Neutrophil (primary cell): ENCODE results near the gene AGPAT4.
"Not testable (repeated sequence)": the region's sequence is repeated elsewhere in the genome, so short reads cannot be mapped to it uniquely, and the experiment has no call there.

Source experiments
- H3K27ac ChIP-seq: fragments of 200-600 bp; sonication (generic); 2 replicates; pipeline ENCODE4 v1.5.1; 2016; ENCODE audit warnings: mild to moderate bottlenecking, moderate library complexity
- H3K27me3 ChIP-seq: fragments of 200-600 bp; sonication (generic); 2 replicates; pipeline ENCODE4 v1.6.0; 2016; ENCODE audit warnings: mild to moderate bottlenecking
- H3K36me3 ChIP-seq: fragments of 200-600 bp; sonication (generic); 2 replicates; pipeline ENCODE4 v1.5.1; 2017
- H3K4me1 ChIP-seq, 2 experiments: fragments of 200-600 bp in 1 of 2; sonication (generic) in 1 of 2; 1 replicate in 1 of 2; 2 replicates in 1 of 2; pipeline versions ENCODE4 v1.5.1 to v1.6.1; 2013 to 2016; ENCODE audit warnings: low read depth in 1 of 2, low read length in 1 of 2, mild to moderate bottlenecking in 1 of 2, moderate library complexity in 1 of 2; ENCODE audit not compliant: control insufficient read depth in 1 of 2, insufficient read depth in 1 of 2
- H3K4me3 ChIP-seq, 2 experiments: fragments of 200-600 bp in 1 of 2; sonication (generic) in 1 of 2; 1 replicate in 1 of 2; 2 replicates in 1 of 2; pipeline ENCODE4 v1.5.1; 2013 to 2016; ENCODE audit warnings: low read depth in 1 of 2, low read length in 1 of 2, mild to moderate bottlenecking in 1 of 2, moderate library complexity in 1 of 2
- H3K9me3 ChIP-seq: fragments of 200-600 bp; sonication (generic); 2 replicates; pipeline ENCODE4 v1.5.1; 2016
- TF ChIP-seq, protein P1 (sequence below): fragments of 200-600 bp; sonication (generic); IDR thresholded peaks from 2 replicates; pipeline ENCODE4 v1.5.1; 2016; ENCODE audit warnings: antibody characterized with exemption

AGPAT4 gene

DNA sequence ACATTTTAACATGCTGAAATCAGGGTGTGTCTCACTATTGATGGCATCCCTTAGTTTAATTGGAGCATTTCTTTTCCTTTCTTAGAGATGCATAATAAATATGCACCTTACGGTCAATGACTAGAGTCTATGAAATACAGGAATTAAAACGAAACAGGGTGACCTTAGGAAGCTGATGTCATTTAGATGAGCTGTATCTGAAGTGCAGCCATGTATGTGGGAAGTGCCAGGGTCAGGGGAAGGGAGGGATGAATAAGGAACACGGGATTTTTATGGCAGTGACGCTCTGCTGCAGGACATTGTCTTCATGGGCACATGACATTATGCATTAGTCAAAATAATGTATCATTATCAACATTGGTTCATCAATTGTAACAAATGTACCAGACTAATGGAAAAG lies 84.0 kb downstream of the AGPAT4 start:
- H3K36me3 ChIP-seq: no peaks in the 10 kb centered on the region
- H3K27me3 ChIP-seq: peaks cover 10% of the 10 kb centered on the region
- H3K9me3 ChIP-seq: no peaks in the 10 kb centered on the region
- H3K27ac ChIP-seq: no peak overlapping the region
- H3K4me1 ChIP-seq: no peaks in the 10 kb centered on the region
- TF ChIP-seq, protein P1, sequence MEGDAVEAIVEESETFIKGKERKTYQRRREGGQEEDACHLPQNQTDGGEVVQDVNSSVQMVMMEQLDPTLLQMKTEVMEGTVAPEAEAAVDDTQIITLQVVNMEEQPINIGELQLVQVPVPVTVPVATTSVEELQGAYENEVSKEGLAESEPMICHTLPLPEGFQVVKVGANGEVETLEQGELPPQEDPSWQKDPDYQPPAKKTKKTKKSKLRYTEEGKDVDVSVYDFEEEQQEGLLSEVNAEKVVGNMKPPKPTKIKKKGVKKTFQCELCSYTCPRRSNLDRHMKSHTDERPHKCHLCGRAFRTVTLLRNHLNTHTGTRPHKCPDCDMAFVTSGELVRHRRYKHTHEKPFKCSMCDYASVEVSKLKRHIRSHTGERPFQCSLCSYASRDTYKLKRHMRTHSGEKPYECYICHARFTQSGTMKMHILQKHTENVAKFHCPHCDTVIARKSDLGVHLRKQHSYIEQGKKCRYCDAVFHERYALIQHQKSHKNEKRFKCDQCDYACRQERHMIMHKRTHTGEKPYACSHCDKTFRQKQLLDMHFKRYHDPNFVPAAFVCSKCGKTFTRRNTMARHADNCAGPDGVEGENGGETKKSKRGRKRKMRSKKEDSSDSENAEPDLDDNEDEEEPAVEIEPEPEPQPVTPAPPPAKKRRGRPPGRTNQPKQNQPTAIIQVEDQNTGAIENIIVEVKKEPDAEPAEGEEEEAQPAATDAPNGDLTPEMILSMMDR: no peak
- H3K4me3 ChIP-seq: no peak overlapping the region

DNA sequence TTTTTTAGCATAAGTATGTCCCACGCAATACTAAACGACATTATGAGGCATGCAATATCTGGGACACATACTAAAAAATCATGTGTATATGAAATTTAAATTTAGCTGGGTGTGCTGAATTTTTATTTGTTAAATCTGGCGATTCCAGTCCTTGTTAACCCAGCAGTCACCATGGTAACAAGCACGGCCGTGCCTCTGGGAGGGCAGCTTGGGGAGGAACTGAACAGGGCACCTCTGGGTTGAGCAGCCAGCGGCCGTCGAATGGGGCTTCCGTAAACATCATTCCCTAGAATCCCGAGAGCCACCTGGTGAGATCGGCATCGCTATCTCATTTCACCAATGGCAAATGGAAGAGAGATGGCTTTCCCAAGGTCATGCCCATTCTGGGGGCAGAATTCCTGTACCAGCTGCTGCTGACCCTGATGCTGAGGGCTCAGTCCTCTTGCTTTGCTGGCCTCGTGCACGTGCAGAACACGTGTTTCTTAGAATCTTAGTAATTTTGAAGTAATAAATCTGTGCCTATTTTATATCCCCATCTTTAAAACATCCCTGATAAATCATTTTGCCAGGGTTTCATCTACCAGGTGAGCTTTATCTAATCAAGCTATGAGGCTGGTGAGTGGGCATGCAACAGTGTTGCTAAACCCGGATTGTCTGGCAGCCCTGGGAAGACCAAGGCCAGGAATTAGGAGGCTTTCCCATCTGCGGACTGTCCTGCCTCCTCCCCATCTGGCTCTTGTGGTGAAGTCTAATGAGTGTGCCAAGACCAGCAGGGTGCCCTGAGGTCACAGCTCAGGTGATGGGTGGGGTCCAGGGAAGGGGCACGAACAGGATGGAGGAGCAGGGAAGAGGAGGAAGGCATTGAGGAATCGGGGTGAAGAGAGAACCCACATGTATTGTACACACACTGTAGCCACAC lies 85.1 kb downstream of the AGPAT4 start:
- TF ChIP-seq, protein P1: no peak
- Histone ChIP-seq H3K27ac (no peak overlapping the region), H3K36me3 (no peaks in the 10 kb centered on the region), H3K27me3 (peaks cover 10% of the 10 kb centered on the region), H3K4me1 (no peaks in the 10 kb centered on the region), H3K4me3 (no peak overlapping the region), H3K9me3 (no peaks in the 10 kb centered on the region)

DNA sequence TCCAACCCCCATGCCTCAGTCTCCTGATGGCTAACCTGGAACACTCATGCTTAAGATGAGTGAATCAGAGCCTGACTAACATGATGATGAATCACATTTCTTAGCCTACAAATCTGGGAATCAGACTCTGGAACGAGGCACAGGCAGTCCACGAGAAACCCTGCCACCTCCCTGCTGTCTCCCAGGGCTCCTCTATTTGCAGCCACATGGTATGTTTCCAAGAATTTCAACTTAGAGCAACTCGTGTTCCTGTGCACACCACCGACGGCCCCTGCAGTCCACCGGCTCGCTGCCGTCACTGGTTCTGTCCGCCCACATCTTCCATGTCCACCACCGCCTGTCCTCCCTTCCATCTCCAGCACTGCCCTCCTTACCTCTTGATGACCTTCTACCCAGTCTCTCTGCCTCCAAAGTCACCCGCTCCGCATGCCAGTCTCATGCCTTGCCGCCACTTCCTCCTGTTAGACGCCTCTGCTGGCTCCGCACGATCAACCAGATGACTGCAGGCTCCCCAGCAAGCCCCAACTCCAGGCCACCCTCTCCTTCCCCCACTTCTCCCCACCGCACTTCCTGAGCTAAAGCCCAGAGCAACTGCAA lies 87.6 kb downstream of the AGPAT4 start:
- Histone ChIP-seq H3K9me3 (no peaks in the 10 kb centered on the region), H3K36me3 (no peaks in the 10 kb centered on the region), H3K4me3 (no peak overlapping the region), H3K27me3 (peaks cover 10% of the 10 kb centered on the region), H3K27ac (no peak overlapping the region), H3K4me1 (no peaks in the 10 kb centered on the region)
- TF ChIP-seq, protein P1: no peak

DNA sequence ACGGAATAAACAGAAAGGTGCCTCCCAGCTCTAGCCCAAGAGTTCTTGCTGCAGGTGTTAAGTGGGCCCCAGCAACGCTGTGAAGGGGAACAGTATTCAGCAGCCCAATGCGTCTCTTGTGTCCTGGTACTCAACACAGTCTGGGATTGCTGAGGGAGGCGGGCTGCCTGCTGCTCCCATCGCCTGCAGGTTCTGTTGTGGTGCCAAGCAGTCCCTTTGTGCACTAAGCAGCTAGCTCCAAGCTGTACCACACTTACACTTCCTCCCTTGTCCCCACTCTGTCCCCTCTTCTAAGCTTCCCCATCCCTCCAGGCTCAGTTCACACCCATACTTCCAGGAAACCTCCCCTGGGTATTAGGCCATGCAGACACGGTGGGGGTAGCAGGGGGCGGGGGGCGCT lies 92.7 kb downstream of the AGPAT4 start:
- Histone ChIP-seq H3K4me3 (no peak overlapping the region), H3K9me3 (no peaks in the 10 kb centered on the region), H3K36me3 (no peaks in the 10 kb centered on the region), H3K27me3 (peaks cover 4% of the 10 kb centered on the region), H3K27ac (no peak overlapping the region), H3K4me1 (no peaks in the 10 kb centered on the region)
- TF ChIP-seq, protein P1: no peak

DNA sequence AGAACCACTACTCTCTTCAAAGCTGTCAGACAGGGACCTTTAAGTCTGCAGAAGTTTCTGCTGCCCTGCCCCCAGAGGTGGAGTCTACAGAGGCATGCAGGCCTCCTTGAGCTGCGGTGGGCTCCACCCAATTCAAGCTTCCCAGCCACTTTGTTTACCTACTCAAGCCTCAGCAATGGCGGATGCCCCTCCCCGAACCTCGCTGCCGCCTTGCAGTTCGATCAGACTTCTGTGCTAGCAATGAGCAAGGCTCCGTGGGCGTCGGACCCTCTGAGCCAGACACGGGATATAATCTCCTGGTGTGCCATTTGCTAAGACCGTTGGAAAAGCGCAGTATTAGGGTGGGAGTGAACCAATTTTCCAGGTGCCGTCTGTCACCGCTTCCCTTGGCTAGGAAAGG lies 95.7 kb downstream of the AGPAT4 start:
- not testable (repeated sequence) for H3K9me3 ChIP-seq, H3K4me3 ChIP-seq, H3K27me3 ChIP-seq, H3K27ac ChIP-seq, H3K36me3 ChIP-seq, H3K4me1 ChIP-seq

DNA sequence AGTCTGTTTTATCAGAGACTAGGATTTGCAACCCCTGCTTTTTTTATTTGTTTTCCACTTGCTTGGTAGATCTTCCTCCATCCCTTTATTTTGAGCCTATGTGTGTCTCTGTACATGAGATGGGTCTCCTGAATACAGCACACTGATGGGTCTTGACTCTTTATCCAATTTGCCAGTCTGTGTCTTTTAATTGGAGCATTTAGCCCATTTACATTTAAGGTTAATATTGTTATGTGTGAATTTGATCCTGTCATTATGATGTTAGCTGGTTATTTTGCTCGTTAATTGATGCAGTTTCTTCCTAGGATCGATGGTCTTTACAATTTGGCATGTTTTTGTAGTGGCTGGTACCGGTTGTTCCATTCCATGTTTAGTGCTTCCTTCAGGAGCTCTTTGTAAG lies 97.4 kb downstream of the AGPAT4 start:
- not testable (repeated sequence) for H3K27ac ChIP-seq, H3K27me3 ChIP-seq, H3K4me1 ChIP-seq, H3K36me3 ChIP-seq, H3K4me3 ChIP-seq, H3K9me3 ChIP-seq

DNA sequence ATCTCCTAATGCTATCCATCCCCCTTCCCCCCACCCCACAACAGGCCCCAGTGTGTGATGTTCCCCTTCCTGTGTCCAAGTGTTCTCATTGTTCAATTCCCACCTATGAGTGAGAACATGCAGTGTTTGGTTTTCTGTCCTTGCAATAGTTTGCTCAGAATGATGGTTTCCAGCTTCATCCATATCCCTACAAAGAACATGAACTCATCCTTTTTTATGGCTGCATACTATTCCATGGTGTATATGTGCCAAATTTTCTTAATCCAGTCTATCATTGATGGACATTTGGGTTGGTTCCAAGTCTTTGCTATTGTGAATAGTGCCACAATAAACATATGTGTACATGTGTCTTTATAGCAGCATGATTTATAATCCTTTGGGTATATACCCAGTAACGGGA lies 101.1 kb downstream of the AGPAT4 start:
- not testable (repeated sequence) for H3K4me3 ChIP-seq, H3K27me3 ChIP-seq, H3K36me3 ChIP-seq, H3K27ac ChIP-seq, H3K4me1 ChIP-seq, H3K9me3 ChIP-seq
